HepG2 (cell line): ENCODE measurements around the gene FDXR. TPM values are rescaled to one million over a fixed set of nuclear protein-coding genes. Genes with fewer than 3 reads are reported as not detected.

Source experiments
- CAMTA2 ChIP-seq: sonication (generic); formaldehyde crosslinking; IDR thresholded peaks from 2 replicates; pipeline ENCODE4 v1.4.0; 2020; ENCODE audit warnings: mild to moderate bottlenecking, missing genetic modification reagents, borderline replicate concordance
- CENPX ChIP-seq: sonication (generic); formaldehyde crosslinking; IDR thresholded peaks from 2 replicates; pipeline ENCODE4 v1.9.0; 2021; ENCODE audit warnings: mild to moderate bottlenecking, missing genetic modification reagents, moderate library complexity
- ESRRA ChIP-seq: sonication (generic); formaldehyde crosslinking; IDR thresholded peaks from 2 replicates; pipeline ENCODE4 v1.5.1; 2020; ENCODE audit warnings: mild to moderate bottlenecking, low read depth, missing genetic modification reagents
- HOXA5 ChIP-seq: sonication (generic); formaldehyde crosslinking; IDR thresholded peaks from 2 replicates; pipeline ENCODE4 v1.4.0; 2020; ENCODE audit warnings: missing genetic modification reagents
- IRF2 ChIP-seq: IDR thresholded peaks from 2 replicates; pipeline ENCODE4 v1.6.1; 2018; ENCODE audit warnings: missing genetic modification reagents, missing compliant biosample characterization
- KDM6A ChIP-seq: IDR thresholded peaks from 2 replicates; pipeline ENCODE4 v1.6.1; 2016; ENCODE audit warnings: low read depth
- MED8 ChIP-seq: sonication (generic); formaldehyde crosslinking; IDR thresholded peaks from 2 replicates; pipeline ENCODE4 v1.8.1; 2023; ENCODE audit warnings: mild to moderate bottlenecking, missing genetic modification reagents; ENCODE audit not compliant: insufficient replicate concordance
- PAX8 ChIP-seq: sonication (generic); formaldehyde crosslinking; IDR thresholded peaks from 2 replicates; pipeline ENCODE4 v1.8.0; 2022; ENCODE audit warnings: mild to moderate bottlenecking, missing genetic modification reagents, borderline replicate concordance
- RARG ChIP-seq: sonication (generic); formaldehyde crosslinking; IDR thresholded peaks from 2 replicates; pipeline ENCODE4 v1.4.0; 2020; ENCODE audit warnings: low read depth, mild to moderate bottlenecking, missing genetic modification reagents
- SOX13 ChIP-seq, 3 experiments: fragments of 450-650 bp in 1 of 3; sonication (generic) in 1 of 3; formaldehyde crosslinking in 1 of 3; IDR thresholded peaks in 2 of 3; conservative IDR thresholded peaks in 1 of 3; 2 replicates each; pipeline versions ENCODE4 v1.5.0 to v1.6.1; 2016 to 2020; ENCODE audit warnings: antibody characterized with exemption in 1 of 3, mild to moderate bottlenecking in 1 of 3, missing compliant biosample characterization in 1 of 3, missing genetic modification reagents in 1 of 3, moderate library complexity in 1 of 3
- SSRP1 ChIP-seq: IDR thresholded peaks from 2 replicates; pipeline ENCODE4 v1.6.1; 2016; ENCODE audit warnings: control low read depth
- ZFP90 ChIP-seq: sonication (generic); formaldehyde crosslinking; IDR thresholded peaks from 2 replicates; pipeline ENCODE4 v1.8.0; 2022; ENCODE audit warnings: missing genetic modification reagents, mild to moderate bottlenecking, inconsistent platforms, borderline replicate concordance
- ZMYM2 ChIP-seq: sonication (generic); formaldehyde crosslinking; IDR thresholded peaks from 2 replicates; pipeline ENCODE4 v1.8.0; 2022; ENCODE audit warnings: mild to moderate bottlenecking, missing genetic modification reagents
- ZNF20 ChIP-seq: sonication (generic); formaldehyde crosslinking; IDR thresholded peaks from 2 replicates; pipeline ENCODE4 v1.4.0; 2020; ENCODE audit warnings: mild to moderate bottlenecking, moderate library complexity, missing genetic modification reagents
- ZNF225 ChIP-seq: sonication (generic); formaldehyde crosslinking; IDR thresholded peaks from 2 replicates; pipeline ENCODE4 v1.4.0; 2020; ENCODE audit warnings: mild to moderate bottlenecking, missing genetic modification reagents
- ZNF24 ChIP-seq: fragments of 450-650 bp; IDR thresholded peaks from 2 replicates; pipeline ENCODE4 v1.6.1; 2017; ENCODE audit warnings: antibody characterized with exemption, mild to moderate bottlenecking
- ZNF253 ChIP-seq: sonication (generic); formaldehyde crosslinking; IDR thresholded peaks from 2 replicates; pipeline ENCODE4 v1.8.0; 2022; ENCODE audit warnings: mild to moderate bottlenecking, missing genetic modification reagents, borderline replicate concordance
- ZNF546 ChIP-seq: sonication (generic); formaldehyde crosslinking; conservative IDR thresholded peaks from 2 replicates; pipeline ENCODE4 v1.8.1; 2023; ENCODE audit warnings: mild to moderate bottlenecking, missing genetic modification reagents
- ZNF552 ChIP-seq: sonication (generic); formaldehyde crosslinking; IDR thresholded peaks from 2 replicates; pipeline ENCODE4 v1.9.0; 2022; ENCODE audit warnings: missing genetic modification reagents, mild to moderate bottlenecking, borderline replicate concordance
- ZNF761 ChIP-seq: sonication (generic); formaldehyde crosslinking; conservative IDR thresholded peaks from 2 replicates; pipeline ENCODE4 v1.4.0; 2020; ENCODE audit warnings: mild to moderate bottlenecking, missing genetic modification reagents
- polyA plus RNA-seq, 8 experiments: library from polyadenylated mRNA; depleted of rRNA in 3 of 8; stranded (reverse) in 7 of 8; unstranded in 1 of 8; fragments of >200 nt; fragmentation: Illumina TruSeq in 4 of 8; extraction: Trizol in 4 of 8; gene quantifications; 2 replicates each; pipeline versions ENCODE4 v1.2.1 to v1.2.3, GENCODE V29; 2011 to 2016; ENCODE audit warnings: low read depth in 4 of 8, missing spikeins in 1 of 8, mixed read lengths in 1 of 8; ENCODE audit not compliant: insufficient read depth in 1 of 8
- total RNA-seq, 5 experiments: library from RNA; depleted of rRNA; stranded (reverse); fragments of >200 nt; fragmentation: Illumina TruSeq; extraction: Trizol; gene quantifications; 2 replicates each; pipeline ENCODE4 v1.2.3, GENCODE V29; 2016; ENCODE audit warnings: low read depth in 1 of 5
- TF ChIP-seq, protein P1 (sequence below): sonication (generic); formaldehyde crosslinking; IDR thresholded peaks from 2 replicates; pipeline ENCODE4 v1.8.0; 2022; ENCODE audit warnings: mild to moderate bottlenecking, missing genetic modification reagents
- TF ChIP-seq, protein P2 (sequence below): IDR thresholded peaks from 2 replicates; pipeline ENCODE4 v1.6.1; 2016; ENCODE audit warnings: control low read depth
- TF ChIP-seq, protein P3 (sequence below): sonication (generic); formaldehyde crosslinking; IDR thresholded peaks from 2 replicates; pipeline ENCODE4 v1.4.0; 2020; ENCODE audit warnings: missing genetic modification reagents; ENCODE audit errors: not compliant biosample characterization
- TF ChIP-seq, protein P4 (sequence below): sonication (generic); formaldehyde crosslinking; conservative IDR thresholded peaks from 2 replicates; pipeline ENCODE4 v1.4.0; 2020; ENCODE audit warnings: missing genetic modification reagents

FDXR gene
- total and polyA plus RNA-seq, 2 of the 13 experiments (the other 11 are each of a cell fraction or from before 2014, with no cell fraction given): 23.4 to 116 TPM

DNA sequence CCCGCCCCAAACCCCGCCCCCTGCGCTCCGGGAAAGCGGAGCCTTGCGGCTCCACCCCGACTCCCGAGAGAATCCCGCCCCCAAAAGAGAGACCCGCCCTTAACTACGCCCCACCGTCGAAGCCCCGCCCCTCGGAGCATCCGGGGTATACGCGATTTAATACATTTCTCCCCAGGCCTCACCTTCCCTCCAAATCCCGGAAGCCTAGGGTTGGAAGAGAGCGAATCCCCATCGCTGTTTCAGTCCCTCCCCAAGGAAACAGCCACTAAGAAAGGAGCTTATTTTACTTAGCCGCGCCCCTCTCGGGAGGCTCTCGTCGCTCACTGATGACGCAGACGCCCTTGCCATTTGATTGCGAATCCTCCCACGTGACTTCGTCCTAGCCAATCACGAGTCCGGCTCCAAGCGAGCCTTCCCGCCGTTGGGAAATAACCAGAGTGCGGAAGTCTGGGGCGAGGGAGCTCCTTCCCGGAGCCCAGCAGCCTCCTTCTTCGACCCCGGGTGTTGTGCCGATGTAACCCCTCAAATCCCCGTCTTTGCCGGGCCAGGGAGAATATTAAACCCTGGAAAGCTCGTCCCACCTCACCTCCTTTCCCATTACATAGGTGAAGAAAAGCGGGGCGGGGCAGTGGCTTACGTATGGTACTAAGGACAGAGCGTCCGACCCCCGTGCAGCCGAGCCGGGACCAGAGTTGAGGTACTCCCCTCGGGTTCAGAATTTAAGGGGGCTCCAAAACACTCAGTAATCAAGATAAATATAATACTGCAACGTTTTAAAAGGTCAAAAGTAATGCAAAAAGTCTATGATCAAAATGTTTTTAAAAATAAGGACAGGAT, 461 bp upstream of the FDXR start (continued):
- TF ChIP-seq MED8 (CRISPR knock-in tag): no peak
- TF ChIP-seq SSRP1 (CRISPR knock-in tag): no peak
- TF ChIP-seq ZFP90 (CRISPR knock-in tag): no peak; the same call in none of the 2 replicates
- TF ChIP-seq SOX13 (IDR thresholded peaks at IDR 0.05): no peak
- 0 out of 4 replicates have a peak, but pooled peaks of 1 of the 2 experiments have one; percentile 30 for TF ChIP-seq SOX13 (CRISPR knock-in tag; conservative IDR thresholded peaks at IDR 0.05 in 1 of 2, IDR thresholded peaks at IDR 0.05 in 1 of 2)
- no peak for TF ChIP-seq ZNF24
- TF ChIP-seq, protein P1, sequence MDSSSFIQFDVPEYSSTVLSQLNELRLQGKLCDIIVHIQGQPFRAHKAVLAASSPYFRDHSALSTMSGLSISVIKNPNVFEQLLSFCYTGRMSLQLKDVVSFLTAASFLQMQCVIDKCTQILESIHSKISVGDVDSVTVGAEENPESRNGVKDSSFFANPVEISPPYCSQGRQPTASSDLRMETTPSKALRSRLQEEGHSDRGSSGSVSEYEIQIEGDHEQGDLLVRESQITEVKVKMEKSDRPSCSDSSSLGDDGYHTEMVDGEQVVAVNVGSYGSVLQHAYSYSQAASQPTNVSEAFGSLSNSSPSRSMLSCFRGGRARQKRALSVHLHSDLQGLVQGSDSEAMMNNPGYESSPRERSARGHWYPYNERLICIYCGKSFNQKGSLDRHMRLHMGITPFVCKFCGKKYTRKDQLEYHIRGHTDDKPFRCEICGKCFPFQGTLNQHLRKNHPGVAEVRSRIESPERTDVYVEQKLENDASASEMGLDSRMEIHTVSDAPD (CRISPR knock-in tag): no peak
- TF ChIP-seq ZNF225: no peak
- no peak for TF ChIP-seq PAX8
- peak; percentile 59 for TF ChIP-seq ESRRA (CRISPR knock-in tag)
- TF ChIP-seq CENPX (CRISPR knock-in tag): no peak
- TF ChIP-seq, protein P2, sequence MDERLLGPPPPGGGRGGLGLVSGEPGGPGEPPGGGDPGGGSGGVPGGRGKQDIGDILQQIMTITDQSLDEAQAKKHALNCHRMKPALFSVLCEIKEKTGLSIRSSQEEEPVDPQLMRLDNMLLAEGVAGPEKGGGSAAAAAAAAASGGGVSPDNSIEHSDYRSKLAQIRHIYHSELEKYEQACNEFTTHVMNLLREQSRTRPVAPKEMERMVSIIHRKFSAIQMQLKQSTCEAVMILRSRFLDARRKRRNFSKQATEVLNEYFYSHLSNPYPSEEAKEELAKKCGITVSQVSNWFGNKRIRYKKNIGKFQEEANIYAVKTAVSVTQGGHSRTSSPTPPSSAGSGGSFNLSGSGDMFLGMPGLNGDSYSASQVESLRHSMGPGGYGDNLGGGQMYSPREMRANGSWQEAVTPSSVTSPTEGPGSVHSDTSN (CRISPR knock-in tag): no peak
- TF ChIP-seq ZNF552 (CRISPR knock-in tag): peak; percentile 38; the same call in 1 of the 2 replicates
- TF ChIP-seq RARG: no peak
- TF ChIP-seq CAMTA2 (CRISPR knock-in tag): peak; percentile 23; the same call in 1 of the 2 replicates
- TF ChIP-seq, protein P3, sequence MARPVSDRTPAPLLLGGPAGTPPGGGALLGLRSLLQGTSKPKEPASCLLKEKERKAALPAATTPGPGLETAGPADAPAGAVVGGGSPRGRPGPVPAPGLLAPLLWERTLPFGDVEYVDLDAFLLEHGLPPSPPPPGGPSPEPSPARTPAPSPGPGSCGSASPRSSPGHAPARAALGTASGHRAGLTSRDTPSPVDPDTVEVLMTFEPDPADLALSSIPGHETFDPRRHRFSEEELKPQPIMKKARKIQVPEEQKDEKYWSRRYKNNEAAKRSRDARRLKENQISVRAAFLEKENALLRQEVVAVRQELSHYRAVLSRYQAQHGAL (CRISPR knock-in tag): no peak
- no peak for TF ChIP-seq KDM6A (CRISPR knock-in tag)
- TF ChIP-seq ZNF761 (CRISPR knock-in tag): no peak; the same call in 1 of the 2 replicates
- TF ChIP-seq ZNF546: 0 out of 2 replicates have a peak, but pooled peaks have one; percentile 41
- TF ChIP-seq, protein P4, sequence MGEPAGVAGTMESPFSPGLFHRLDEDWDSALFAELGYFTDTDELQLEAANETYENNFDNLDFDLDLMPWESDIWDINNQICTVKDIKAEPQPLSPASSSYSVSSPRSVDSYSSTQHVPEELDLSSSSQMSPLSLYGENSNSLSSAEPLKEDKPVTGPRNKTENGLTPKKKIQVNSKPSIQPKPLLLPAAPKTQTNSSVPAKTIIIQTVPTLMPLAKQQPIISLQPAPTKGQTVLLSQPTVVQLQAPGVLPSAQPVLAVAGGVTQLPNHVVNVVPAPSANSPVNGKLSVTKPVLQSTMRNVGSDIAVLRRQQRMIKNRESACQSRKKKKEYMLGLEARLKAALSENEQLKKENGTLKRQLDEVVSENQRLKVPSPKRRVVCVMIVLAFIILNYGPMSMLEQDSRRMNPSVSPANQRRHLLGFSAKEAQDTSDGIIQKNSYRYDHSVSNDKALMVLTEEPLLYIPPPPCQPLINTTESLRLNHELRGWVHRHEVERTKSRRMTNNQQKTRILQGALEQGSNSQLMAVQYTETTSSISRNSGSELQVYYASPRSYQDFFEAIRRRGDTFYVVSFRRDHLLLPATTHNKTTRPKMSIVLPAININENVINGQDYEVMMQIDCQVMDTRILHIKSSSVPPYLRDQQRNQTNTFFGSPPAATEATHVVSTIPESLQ (CRISPR knock-in tag): no peak
- TF ChIP-seq ZMYM2 (CRISPR knock-in tag): no peak
- TF ChIP-seq HOXA5 (CRISPR knock-in tag): 0 out of 2 replicates have a peak, but pooled peaks have one; percentile 6
- no peak for TF ChIP-seq ZNF253 (CRISPR knock-in tag)
- TF ChIP-seq IRF2: peak; percentile 94
- no peak for TF ChIP-seq ZNF20
